GM12892 (cell line): Measurements from ENCODE around the gene SLC25A46.

Experiments
- POLR2A ChIP-seq: IDR thresholded peaks from 2 replicates; pipeline ENCODE4 v1.6.1; 2011; ENCODE audit warnings: low read depth, low read length, control low read depth
- POLR2AphosphoS5 ChIP-seq: IDR thresholded peaks from 2 replicates; pipeline ENCODE4 v1.6.1; 2011; ENCODE audit warnings: low read depth, low read length, control low read depth
- TAF1 ChIP-seq: IDR thresholded peaks from 2 replicates; pipeline ENCODE4 v1.6.1; 2011; ENCODE audit warnings: low read depth, mild to moderate bottlenecking, control low read depth, low read length, borderline replicate concordance

- TF ChIP-seq POLR2AphosphoS5 (no peak), POLR2A (no peak), TAF1 (no peak)
Measured at GRCh38 chr5:110760158-110760557, 21.4 kb downstream of the SLC25A46 start.
